Natural killer cell treated with Interleukin-12 subunit alpha and Interleukin-12 subunit beta and Interleukin-15 and Interleukin-18, amount 100 ng/mL, for 72 hours (primary cell): ENCODE data around the gene CDKN2B-AS1. TPM values are rescaled to one million over a fixed set of nuclear protein-coding genes. Genes with fewer than 3 reads are reported as not detected.

Source experiments
- ATAC-seq, 2 donors: fragments of 150-1000 bp; cut with Tn5 transposase in 1 of 2; sonication (Bioruptor Pico), chemical (Tn5 transposase) in 1 of 2; 2 replicates each; pipeline ENCODE4 v1.10.0; 2021
- DNase-seq: peaks from one replicate; pipeline ENCODE4 v3.0.0; 2022; ENCODE audit warnings: low spot score
- H3K27ac Mint-ChIP-seq, 2 donors: 1 replicate in 1 of 2; 2 replicates in 1 of 2; pipeline ENCODE4 v1.8.0; 2022; ENCODE audit warnings: mixed read lengths in 2 of 2, mild to moderate bottlenecking in 1 of 2, moderate library complexity in 1 of 2
- H3K27me3 Mint-ChIP-seq, 2 donors: 1 replicate in 1 of 2; 2 replicates in 1 of 2; pipeline ENCODE4 v1.8.0; 2022; ENCODE audit warnings: mixed read lengths in 2 of 2
- H3K36me3 Mint-ChIP-seq: one replicate; pipeline ENCODE4 v1.8.0; 2022; ENCODE audit warnings: mixed read lengths
- H3K4me1 Mint-ChIP-seq, 2 donors: 1 replicate in 1 of 2; 2 replicates in 1 of 2; pipeline ENCODE4 v1.8.0; 2022; ENCODE audit warnings: low read depth in 2 of 2, mixed read lengths in 2 of 2, mild to moderate bottlenecking in 1 of 2
- H3K4me3 Mint-ChIP-seq: one replicate; pipeline ENCODE4 v1.8.0; 2022; ENCODE audit warnings: mixed read lengths
- H3K9me3 Mint-ChIP-seq: 2 replicates; pipeline ENCODE4 v1.8.0; 2022; ENCODE audit warnings: mixed read lengths
- total RNA-seq, 2 donors: library from RNA; stranded (reverse); gene quantifications; one replicate each; pipeline ENCODE4 v1.2.3, GENCODE V29; 2022

CDKN2B-AS1 gene
- total RNA-seq, 2 donors from 2014 or later = 2.0 to 2.4 TPM

DNA sequence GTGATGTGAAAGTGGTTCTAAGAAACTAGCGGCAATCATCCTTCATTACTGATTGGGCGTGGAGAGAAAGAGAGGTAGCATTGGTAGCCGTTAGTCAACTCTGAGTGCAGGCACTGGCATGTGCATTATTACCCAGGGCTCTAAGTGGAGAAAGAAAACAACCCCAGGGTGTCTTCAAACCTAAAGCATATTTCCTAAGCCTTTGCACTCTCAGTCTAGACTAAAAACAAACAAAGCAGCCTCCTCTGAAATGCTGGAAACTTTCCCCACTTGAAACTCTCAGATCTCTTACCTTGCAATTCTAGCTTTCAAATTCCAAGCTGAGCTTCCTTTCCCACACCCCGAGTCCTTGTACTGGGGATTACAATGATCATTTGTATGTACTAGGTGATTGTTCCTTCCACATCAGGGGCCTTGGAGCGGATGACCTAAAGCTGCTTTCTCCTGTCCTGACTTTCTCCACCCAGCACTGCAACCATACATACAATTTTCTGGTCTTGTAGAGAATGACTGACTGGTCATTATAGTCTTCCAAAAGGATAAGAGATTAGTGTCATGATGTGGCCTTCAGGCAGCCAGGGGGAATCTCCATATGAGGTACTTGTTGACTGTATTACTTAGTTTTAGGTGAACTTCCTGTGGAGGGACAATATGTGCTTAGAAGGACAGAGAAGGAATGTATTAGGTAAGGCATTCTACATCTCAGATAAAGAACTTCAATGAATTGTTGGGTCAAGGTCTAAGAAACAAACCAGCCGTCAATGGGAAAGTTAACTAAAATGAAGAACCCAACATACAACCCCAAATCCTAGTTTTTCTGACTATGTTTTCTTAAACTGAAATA, 112.8 kb downstream of the CDKN2B-AS1 start:
- ATAC-seq (no peak), DNase-seq (no peak)
- peaks cover 0 to 12% of the 10 kb centered on the region in 2 donors for H3K4me1 Mint-ChIP-seq
- H3K27ac Mint-ChIP-seq = no peak overlapping the region
- H3K36me3 Mint-ChIP-seq = no peaks in the 10 kb centered on the region
- peaks cover 0 to 6% of the 10 kb centered on the region in 2 donors for H3K27me3 Mint-ChIP-seq
- H3K9me3 Mint-ChIP-seq = no peaks in the 10 kb centered on the region
- H3K4me3 Mint-ChIP-seq = no peak overlapping the region

DNA sequence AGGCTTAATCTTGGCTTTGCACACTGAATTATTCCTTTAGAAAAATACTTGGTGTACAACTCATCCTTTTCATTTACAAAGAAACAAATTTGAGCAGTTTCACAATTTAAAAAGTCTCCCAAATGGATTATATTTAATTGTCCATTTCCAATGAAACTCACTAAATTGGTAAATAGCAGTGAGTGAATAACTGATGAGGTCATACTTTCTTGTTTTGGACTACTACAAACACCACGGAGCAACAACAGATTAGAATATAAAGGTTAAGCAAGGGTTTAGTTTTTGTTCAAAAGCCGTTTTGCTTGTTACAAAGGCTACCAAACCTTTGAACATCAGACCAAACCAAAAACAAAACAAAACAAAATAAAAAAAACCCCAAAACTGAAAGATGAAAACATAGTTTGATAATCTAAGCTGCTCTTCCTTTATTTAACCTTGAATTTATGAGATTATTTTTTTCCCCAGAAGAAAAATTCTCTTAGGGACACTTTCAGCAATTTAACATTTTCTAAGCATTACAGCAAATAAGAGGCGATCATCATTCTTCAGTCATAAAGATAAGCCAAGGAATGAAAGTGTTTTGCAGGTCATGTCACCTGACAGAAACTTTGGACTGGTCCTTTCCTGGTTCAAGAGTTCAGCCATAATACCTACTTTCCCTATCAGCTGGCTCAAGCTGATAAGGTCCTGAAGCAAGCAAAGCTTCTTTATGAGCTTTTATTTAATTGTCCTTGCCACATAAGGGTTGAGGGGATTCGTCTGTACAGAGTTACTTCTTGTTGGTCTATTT, 114.2 kb downstream of the CDKN2B-AS1 start:
- ATAC-seq (no peak), DNase-seq (no peak)
- H3K4me3 Mint-ChIP-seq = no peak overlapping the region
- H3K27ac Mint-ChIP-seq = no peak overlapping the region
- peaks cover 0 to 12% of the 10 kb centered on the region in 2 donors for H3K4me1 Mint-ChIP-seq
- H3K9me3 Mint-ChIP-seq = no peaks in the 10 kb centered on the region
- H3K36me3 Mint-ChIP-seq = no peaks in the 10 kb centered on the region
- H3K27me3 Mint-ChIP-seq = peaks cover 0 to 6% of the 10 kb centered on the region in 2 donors

DNA sequence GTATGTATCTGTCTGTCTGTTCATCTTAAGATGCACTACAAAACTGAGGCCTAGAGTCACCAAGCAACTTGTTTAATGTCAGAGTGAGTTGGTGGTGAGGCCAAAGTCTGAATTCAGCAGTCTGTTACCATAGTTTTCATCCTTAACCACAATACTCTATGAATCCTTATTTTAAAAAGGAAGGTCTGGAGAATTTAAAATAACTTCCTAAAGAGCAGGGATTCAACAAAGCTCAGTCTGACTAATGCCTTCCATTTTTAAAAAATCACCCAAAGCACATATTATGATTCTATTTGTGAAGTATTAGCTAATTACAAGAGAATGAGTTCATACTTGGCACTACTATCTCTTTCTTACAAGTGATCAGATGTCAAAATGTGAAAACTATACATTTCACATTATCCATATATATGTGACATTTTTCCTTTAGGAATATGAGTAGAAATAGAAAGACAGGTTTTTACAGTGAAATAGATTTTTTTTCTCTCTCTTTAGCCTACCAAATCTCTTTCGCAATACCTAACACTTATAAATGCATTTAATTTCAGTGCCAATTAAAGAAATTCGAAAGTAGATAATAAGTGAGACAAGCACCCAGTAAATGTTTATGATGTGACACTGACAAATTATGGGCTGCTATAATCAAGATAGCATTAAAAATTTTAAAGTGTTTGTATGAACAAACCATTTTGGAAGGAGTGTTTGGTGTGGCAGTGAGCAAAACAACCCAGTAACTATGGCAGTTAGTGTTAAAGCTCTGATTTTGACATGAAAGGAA, 116.8 kb downstream of the CDKN2B-AS1 start:
- peaks cover 0 to 13% of the 10 kb centered on the region in 2 donors for H3K27me3 Mint-ChIP-seq
- no peaks in the 10 kb centered on the region for H3K9me3 Mint-ChIP-seq
- no peak overlapping the region for H3K4me3 Mint-ChIP-seq
- H3K4me1 Mint-ChIP-seq = no peaks in the 10 kb centered on the region
- ATAC-seq (no peak), DNase-seq (no peak)
- no peak overlapping the region for H3K27ac Mint-ChIP-seq
- no peaks in the 10 kb centered on the region for H3K36me3 Mint-ChIP-seq

- ATAC-seq = no peak
Measured at GRCh38 chr9:22111954-22112247, 117.3 kb downstream of the CDKN2B-AS1 start.

GRCh38 chr9:22112870-22113821, 118.6 kb downstream of the CDKN2B-AS1 start:
- no peak overlapping the region for H3K4me3 Mint-ChIP-seq
- no peaks in the 10 kb centered on the region for H3K36me3 Mint-ChIP-seq
- peaks cover 0 to 17% of the 10 kb centered on the region in 2 donors for H3K27me3 Mint-ChIP-seq
- ATAC-seq = peak in 1 of 2 donors; percentile 44
- H3K4me1 Mint-ChIP-seq = no peaks in the 10 kb centered on the region
- no peaks in the 10 kb centered on the region for H3K9me3 Mint-ChIP-seq
- DNase-seq = no peak
- H3K27ac Mint-ChIP-seq = no peak overlapping the region

More at GRCh38 chr9:22111954-22112247, 117.3 kb downstream of the CDKN2B-AS1 start:
- Mint-ChIP-seq H3K4me3 (no peak overlapping the region), H3K27me3 (peaks cover 0 to 16% of the 10 kb centered on the region in 2 donors), H3K9me3 (no peaks in the 10 kb centered on the region), H3K4me1 (no peaks in the 10 kb centered on the region), H3K27ac (no peak overlapping the region), H3K36me3 (no peaks in the 10 kb centered on the region)
- no peak for DNase-seq

GRCh38 chr9:22114956-22115355, 120.4 kb downstream of the CDKN2B-AS1 start:
- Mint-ChIP-seq H3K4me3 (no peak overlapping the region), H3K4me1 (no peaks in the 10 kb centered on the region), H3K9me3 (no peaks in the 10 kb centered on the region), H3K36me3 (no peaks in the 10 kb centered on the region), H3K27ac (no peak overlapping the region), H3K27me3 (peaks cover 0 to 20% of the 10 kb centered on the region in 2 donors)
- no peak for ATAC-seq
- DNase-seq = no peak

DNA sequence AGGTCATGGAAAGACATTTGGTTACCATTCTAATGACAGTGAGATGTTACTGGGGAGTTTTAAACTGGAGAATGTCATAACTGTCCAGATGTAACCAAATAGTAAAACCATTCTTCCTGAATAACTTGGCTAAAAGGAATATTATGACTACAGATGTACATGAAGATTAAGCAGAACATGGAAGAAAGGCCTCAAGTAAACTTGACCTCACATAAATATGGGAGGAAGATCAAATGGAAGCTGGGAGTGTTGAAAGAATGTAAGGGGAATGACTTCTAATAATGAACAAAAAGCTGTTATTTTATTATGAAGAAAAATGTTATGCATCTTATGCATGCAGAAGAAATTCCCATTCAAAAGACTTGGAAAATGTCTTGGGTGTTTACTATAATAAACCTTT, 122.2 kb downstream of the CDKN2B-AS1 start:
- H3K4me1 Mint-ChIP-seq = no peaks in the 10 kb centered on the region
- ATAC-seq (no peak), DNase-seq (no peak)
- H3K4me3 Mint-ChIP-seq = no peak overlapping the region
- H3K27ac Mint-ChIP-seq = no peak overlapping the region
- no peaks in the 10 kb centered on the region for H3K36me3 Mint-ChIP-seq
- peaks cover under 1 to 22% of the 10 kb centered on the region in 2 donors for H3K27me3 Mint-ChIP-seq
- H3K9me3 Mint-ChIP-seq = no peaks in the 10 kb centered on the region

- H3K4me3 Mint-ChIP-seq = no peak overlapping the region
Measured at GRCh38 chr9:22117511-22118384, 123.2 kb downstream of the CDKN2B-AS1 start.

DNA sequence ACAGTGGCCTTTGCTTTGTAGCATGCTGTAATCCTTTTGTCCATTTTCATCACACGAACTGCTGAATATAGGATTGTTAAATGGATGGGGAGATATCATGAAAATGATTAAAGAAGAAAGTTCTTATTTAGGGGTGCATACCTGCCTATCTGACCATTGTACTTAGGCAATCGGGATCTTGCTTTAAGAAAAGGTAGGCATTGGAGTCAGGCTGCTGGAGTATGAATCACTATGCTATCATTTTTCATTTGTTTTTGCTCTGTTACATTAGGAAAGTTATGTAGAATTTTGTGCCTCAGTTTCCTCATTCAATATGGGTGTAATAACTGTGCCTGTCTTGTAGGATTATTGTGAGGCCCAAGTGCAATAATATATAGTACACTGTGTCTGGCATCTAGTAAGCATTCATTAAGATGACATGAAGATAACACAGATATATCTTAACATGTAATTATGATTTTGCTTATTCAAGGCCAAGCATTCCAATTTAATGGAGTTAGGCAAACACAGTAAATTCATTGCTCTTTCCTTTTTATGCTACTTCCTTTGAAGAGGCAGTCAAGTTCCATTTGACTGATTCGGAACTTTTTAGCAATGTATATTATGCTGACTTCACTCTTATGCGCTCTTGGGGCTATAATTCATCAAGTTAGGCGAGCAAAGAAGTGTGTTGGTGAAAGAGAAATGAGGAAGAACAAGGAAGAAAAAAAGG, 124.4 kb downstream of the CDKN2B-AS1 start:
- no peaks in the 10 kb centered on the region for H3K9me3 Mint-ChIP-seq
- no peak overlapping the region for H3K4me3 Mint-ChIP-seq
- peaks cover 22 to 34% of the 10 kb centered on the region in 2 donors for H3K27me3 Mint-ChIP-seq
- no peak overlapping the region for H3K27ac Mint-ChIP-seq
- ATAC-seq = no peak
- H3K4me1 Mint-ChIP-seq = no peaks in the 10 kb centered on the region
- H3K36me3 Mint-ChIP-seq = no peaks in the 10 kb centered on the region
- no peak for DNase-seq

More at GRCh38 chr9:22117511-22118384, 123.2 kb downstream of the CDKN2B-AS1 start:
- Mint-ChIP-seq H3K4me1 (no peaks in the 10 kb centered on the region), H3K36me3 (no peaks in the 10 kb centered on the region), H3K27ac (no peak overlapping the region), H3K9me3 (no peaks in the 10 kb centered on the region), H3K27me3 (peaks cover 11 to 30% of the 10 kb centered on the region in 2 donors)
- DNase-seq (no peak), ATAC-seq (no peak)

GRCh38 chr9:22119522-22120158, 125.0 kb downstream of the CDKN2B-AS1 start:
- Mint-ChIP-seq H3K4me3 (no peak overlapping the region), H3K27me3 (peaks cover 22 to 31% of the 10 kb centered on the region in 2 donors), H3K36me3 (no peaks in the 10 kb centered on the region), H3K27ac (no peak overlapping the region), H3K4me1 (no peaks in the 10 kb centered on the region), H3K9me3 (no peaks in the 10 kb centered on the region)
- DNase-seq = no peak
- peak in 1 of 2 donors; percentile 52 for ATAC-seq

DNA sequence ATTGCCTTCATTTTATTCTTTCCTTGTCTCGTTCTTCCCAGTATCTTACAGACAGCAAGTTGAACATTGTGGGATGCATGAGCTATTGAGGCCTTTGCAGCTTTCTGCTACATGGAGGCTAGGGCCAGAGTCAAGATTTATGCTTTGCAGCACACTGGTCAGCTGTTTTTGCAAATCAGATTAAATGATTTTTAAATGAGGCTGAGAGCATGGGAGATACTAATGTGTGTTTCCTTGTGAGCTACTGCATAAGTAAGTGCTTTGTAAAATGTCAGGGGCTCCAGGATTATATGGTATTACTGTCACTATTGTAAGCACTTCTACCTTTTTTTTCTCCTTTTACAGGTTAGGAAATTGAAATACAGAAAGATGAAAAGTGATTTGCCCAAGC, 125.6 kb downstream of the CDKN2B-AS1 start:
- ATAC-seq = no peak
- DNase-seq = no peak
- Mint-ChIP-seq H3K4me1 (no peaks in the 10 kb centered on the region), H3K9me3 (no peaks in the 10 kb centered on the region), H3K36me3 (no peaks in the 10 kb centered on the region), H3K27ac (no peak overlapping the region), H3K4me3 (no peak overlapping the region), H3K27me3 (peaks cover 22 to 30% of the 10 kb centered on the region in 2 donors)
